ENCODE data around the gene CD74. TPM values are rescaled to one million over a fixed set of nuclear protein-coding genes. Genes with fewer than 3 reads are reported as not detected.

CD74 gene
- polyA plus RNA-seq, 2 of the 4 experiments (the other 2 are of a cell fraction) = not detected

DNA sequence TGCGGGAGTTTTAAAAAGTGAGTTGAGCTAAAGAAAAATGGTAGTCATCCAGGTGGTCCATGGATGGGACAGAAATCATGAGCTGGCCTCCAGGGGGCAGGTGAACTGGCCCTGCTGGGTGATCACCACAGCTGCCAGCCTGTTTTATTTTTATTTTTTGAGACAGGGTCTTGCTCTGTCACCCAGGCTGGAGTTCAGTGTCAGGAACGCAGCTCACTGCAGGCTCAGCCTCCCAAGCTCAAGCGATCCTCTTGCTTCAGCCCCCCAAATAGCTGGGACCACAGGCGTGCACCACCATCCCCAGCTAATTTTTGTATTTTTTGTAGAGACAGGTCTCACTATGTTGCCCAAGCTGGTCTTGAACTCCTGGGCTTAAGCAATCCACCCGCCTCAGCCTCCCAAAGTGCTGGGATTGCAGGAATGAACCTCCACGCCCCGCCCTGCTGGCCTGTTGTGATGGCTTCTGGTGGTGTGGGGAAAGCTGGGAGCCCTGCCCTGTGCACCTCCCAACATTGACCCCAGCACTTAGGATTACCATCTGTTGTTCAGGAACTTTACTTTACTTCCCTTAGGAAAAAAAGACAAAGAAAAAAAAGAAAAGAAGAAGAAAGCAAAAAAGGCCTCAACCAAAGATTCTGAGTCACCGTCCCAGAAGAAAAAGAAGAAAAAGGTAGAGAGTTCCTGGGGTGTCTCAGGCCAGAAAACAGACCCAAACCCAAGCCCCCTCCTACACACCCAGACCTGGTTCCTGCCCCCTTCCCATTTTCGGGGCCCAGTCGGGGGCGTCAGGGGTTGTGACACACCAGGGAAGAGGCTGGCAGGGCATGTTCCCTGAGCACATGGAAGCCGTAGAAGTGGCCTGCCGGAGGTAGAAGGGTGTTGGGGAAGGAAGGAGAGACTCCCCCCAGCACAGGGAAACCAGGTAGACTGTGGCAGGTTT is 14.7 kb downstream of the CD74 start:
- POLR2A ChIA-PET = no interaction called here
- peak; percentile 16 to 26; a peak in 5 of 6 replicates for ATAC-seq
- TF ChIP-seq, protein P1, sequence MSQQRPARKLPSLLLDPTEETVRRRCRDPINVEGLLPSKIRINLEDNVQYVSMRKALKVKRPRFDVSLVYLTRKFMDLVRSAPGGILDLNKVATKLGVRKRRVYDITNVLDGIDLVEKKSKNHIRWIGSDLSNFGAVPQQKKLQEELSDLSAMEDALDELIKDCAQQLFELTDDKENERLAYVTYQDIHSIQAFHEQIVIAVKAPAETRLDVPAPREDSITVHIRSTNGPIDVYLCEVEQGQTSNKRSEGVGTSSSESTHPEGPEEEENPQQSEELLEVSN (IDR thresholded peaks at IDR 0.05; ENCODE audit: borderline replicate concordance, low read depth) = no peak
- no peak for TF ChIP-seq RCOR1 (IDR thresholded peaks at IDR 0.05; ENCODE audit: low read depth, low read length)
- TF ChIP-seq ZNF302 (CRISPR knock-in tag; IDR thresholded peaks at IDR 0.05) = no peak
- no peak for TF ChIP-seq SMC3 (IDR thresholded peaks at IDR 0.05)
- no peak for TF ChIP-seq ESRRA (IDR thresholded peaks at IDR 0.05; ENCODE audit: borderline replicate concordance, low read length)
- TF ChIP-seq MAFK (IDR thresholded peaks at IDR 0.05; ENCODE audit: partially characterized antibody) = no peak
- no peak for TF ChIP-seq NR3C1 (IDR thresholded peaks at IDR 0.05)
- no peak for TF ChIP-seq CEBPB (IDR thresholded peaks at IDR 0.05)
- TF ChIP-seq JUN (IDR thresholded peaks at IDR 0.05) = no peak
- TF ChIP-seq CHD4 (IDR thresholded peaks at IDR 0.05; ENCODE audit: borderline replicate concordance) = no peak
- TF ChIP-seq SREBF2 (IDR thresholded peaks at IDR 0.05) = no peak
- no peak for TF ChIP-seq HEYL (CRISPR knock-in tag; IDR thresholded peaks at IDR 0.05)
- no peak for TF ChIP-seq KDM1A (IDR thresholded peaks at IDR 0.05; ENCODE audit: low read depth)
- no peak for TF ChIP-seq MAZ (IDR thresholded peaks at IDR 0.05; ENCODE audit: borderline replicate concordance, low read depth, low read length)
- TF ChIP-seq HOXB5 (CRISPR knock-in tag; IDR thresholded peaks at IDR 0.05) = no peak
- TF ChIP-seq POLR2AphosphoS2 (conservative IDR thresholded peaks at IDR 0.05; ENCODE audit: low read length) = no peak
- TF ChIP-seq MAX (IDR thresholded peaks at IDR 0.05) = no peak

DNA sequence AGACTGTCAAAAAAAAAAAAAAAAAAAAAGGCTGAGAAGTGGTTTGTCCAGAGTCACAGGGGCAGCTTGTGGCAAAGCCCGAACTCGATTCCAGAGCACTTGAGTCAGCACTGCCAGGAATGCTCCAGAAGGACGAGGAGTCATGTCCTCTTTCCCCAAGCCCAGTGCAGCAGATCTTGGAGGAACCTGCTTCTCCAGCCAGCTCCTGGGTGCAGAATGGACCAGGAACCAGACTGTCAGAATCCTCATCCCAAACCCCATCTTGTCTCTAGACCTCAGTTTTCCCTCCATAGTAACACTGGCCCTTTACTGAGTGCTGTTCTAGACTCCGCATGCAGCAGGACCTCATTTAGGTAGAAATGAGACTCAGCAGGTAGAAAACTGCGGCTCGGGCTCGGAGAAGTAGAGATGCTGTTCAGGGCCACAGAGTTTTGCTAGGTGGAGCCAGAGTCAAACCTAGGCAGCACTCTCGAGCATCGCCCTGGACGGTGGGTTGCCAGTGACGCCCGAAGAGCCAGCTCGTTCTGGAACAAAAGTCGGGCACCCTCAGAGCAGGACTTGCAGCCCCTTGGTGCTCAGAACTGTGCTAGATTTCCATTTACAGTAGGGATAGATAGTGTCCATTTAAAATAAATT is 15.4 kb downstream of the CD74 start:
- DNase-seq (ENCODE audit: low read depth in 1 of 2, low spot score in 1 of 2) = no peak
- Histone ChIP-seq H3K4me2 (no peak overlapping the region), H3K4me3 (no peak overlapping the region), H3K9me3 (no peaks in the 10 kb centered on the region), H3K4me1 (no peaks in the 10 kb centered on the region), H3K27ac (no peak overlapping the region)
- POLR2A ChIA-PET = interaction anchor here (0.7 kb wide), 1 partner anchor 39 kb away, joined by 10 read pairs; no protein-coding TSS in a partner anchor
- 94% methylated on average over 14 of the region's 14 CpGs for WGBS (ENCODE audit: missing lambda C conversion rate)
- ATAC-seq = no peak
- TF ChIP-seq SREBF2 (IDR thresholded peaks at IDR 0.05) = no peak
- TF ChIP-seq, protein P1 (IDR thresholded peaks at IDR 0.05; ENCODE audit: borderline replicate concordance, low read depth) = no peak
- TF ChIP-seq RARB (CRISPR knock-in tag; IDR thresholded peaks at IDR 0.05) = no peak
- no peak for TF ChIP-seq CEBPB (IDR thresholded peaks at IDR 0.05)
- no peak for TF ChIP-seq RNF2 (IDR thresholded peaks at IDR 0.05; ENCODE audit: borderline replicate concordance, low read depth)
- TF ChIP-seq, protein P2, sequence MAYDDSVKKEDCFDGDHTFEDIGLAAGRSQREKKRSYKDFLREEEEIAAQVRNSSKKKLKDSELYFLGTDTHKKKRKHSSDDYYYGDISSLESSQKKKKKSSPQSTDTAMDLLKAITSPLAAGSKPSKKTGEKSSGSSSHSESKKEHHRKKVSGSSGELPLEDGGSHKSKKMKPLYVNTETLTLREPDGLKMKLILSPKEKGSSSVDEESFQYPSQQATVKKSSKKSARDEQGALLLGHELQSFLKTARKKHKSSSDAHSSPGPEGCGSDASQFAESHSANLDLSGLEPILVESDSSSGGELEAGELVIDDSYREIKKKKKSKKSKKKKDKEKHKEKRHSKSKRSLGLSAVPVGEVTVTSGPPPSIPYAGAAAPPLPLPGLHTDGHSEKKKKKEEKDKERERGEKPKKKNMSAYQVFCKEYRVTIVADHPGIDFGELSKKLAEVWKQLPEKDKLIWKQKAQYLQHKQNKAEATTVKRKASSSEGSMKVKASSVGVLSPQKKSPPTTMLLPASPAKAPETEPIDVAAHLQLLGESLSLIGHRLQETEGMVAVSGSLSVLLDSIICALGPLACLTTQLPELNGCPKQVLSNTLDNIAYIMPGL (CRISPR knock-in tag; IDR thresholded peaks at IDR 0.05; ENCODE audit: borderline replicate concordance) = no peak
- no peak for TF ChIP-seq ZNF302 (CRISPR knock-in tag; IDR thresholded peaks at IDR 0.05)
- no peak for TF ChIP-seq EHF (CRISPR knock-in tag; IDR thresholded peaks at IDR 0.05)
- no peak for TF ChIP-seq ZC3H11A (IDR thresholded peaks at IDR 0.05)
- no peak for TF ChIP-seq FOSL2 (IDR thresholded peaks at IDR 0.05)
- no peak for TF ChIP-seq FOSL2 (CRISPR knock-in tag; IDR thresholded peaks at IDR 0.05)
- CTCF ChIA-PET = interaction anchor here (0.8 to 2.5 kb wide), 7 partner anchors 14 to 268 kb away, joined by 3 to 11 read pairs (median 4); partner anchors contain the start of gene ARSI
- no peak for FAIRE-seq

More for the DNA sequence above, 14.7 kb downstream of the CD74 start:
- WGBS (ENCODE audit: missing lambda C conversion rate) = 91% methylated on average over 13 of the region's 13 CpGs
- DNase-seq (ENCODE audit: low read depth in 1 of 2, low spot score in 1 of 2) (no peak), FAIRE-seq (no peak)
- H3K4me3 ChIP-seq = no peak overlapping the region
- H3K9me3 ChIP-seq = no peaks in the 10 kb centered on the region
- CTCF ChIA-PET = interaction anchor here (0.8 to 2.5 kb wide), 9 partner anchors 11 to 268 kb away, joined by 3 to 11 read pairs (median 4); partner anchors contain the start of gene ARSI
- no peaks in the 10 kb centered on the region for H3K4me1 ChIP-seq
- H3K27ac ChIP-seq = no peak overlapping the region
- H3K4me2 ChIP-seq = no peak overlapping the region

All from A549 (cell line).